Mucosa of rectum (tissue), 2 donors: ENCODE data around the gene RTP4.

ENCODE experiments used
- H3K27ac ChIP-seq, 2 donors: one replicate each; pipeline ENCODE4 v1.7.0; 2013; ENCODE audit warnings: inconsistent platforms in 2 of 2, low read depth in 2 of 2, low read length in 2 of 2
- H3K27me3 ChIP-seq, 2 donors: one replicate each; pipeline ENCODE4 v1.7.0; 2013; ENCODE audit warnings: low read length in 2 of 2; ENCODE audit not compliant: control insufficient read depth in 2 of 2, insufficient read depth in 2 of 2
- H3K36me3 ChIP-seq, 2 donors: one replicate each; pipeline ENCODE4 v1.7.0; 2013; ENCODE audit warnings: low read length in 2 of 2; ENCODE audit not compliant: control insufficient read depth in 2 of 2, insufficient read depth in 2 of 2
- H3K4me1 ChIP-seq, 2 donors: one replicate each; pipeline ENCODE4 v1.7.0; 2013; ENCODE audit warnings: low read length in 2 of 2, mild to moderate bottlenecking in 1 of 2; ENCODE audit not compliant: control insufficient read depth in 2 of 2, insufficient read depth in 2 of 2
- H3K4me3 ChIP-seq, 2 donors: one replicate each; pipeline ENCODE4 v1.7.0; 2013; ENCODE audit warnings: low read length in 2 of 2
- H3K9ac ChIP-seq, 2 donors: one replicate each; pipeline ENCODE4 v1.7.0; 2013; ENCODE audit warnings: low read length in 2 of 2, low read depth in 1 of 2, mild to moderate bottlenecking in 1 of 2
- H3K9me3 ChIP-seq, 2 donors: one replicate each; pipeline ENCODE4 v1.7.0; 2013; ENCODE audit warnings: low read length in 2 of 2; ENCODE audit not compliant: control insufficient read depth in 2 of 2
- donor health status: healthy.
- donor health status: Normal muscosa, but diverticular disease.

RTP4 gene

GRCh38 chr3:187368251-187369088, at the start of gene RTP4:
Gene RTP4, plus strand, starts transcription at chr3:187368385. Its CDS starts 57 bp downstream, at chr3:187368442.
- Histone ChIP-seq H3K9ac (peak within 1 kb of the TSS; percentile 85 to 96), H3K4me1 (peaks cover 4% of the 10 kb centered on the region in 2 donors), H3K4me3 (peak within 1 kb of the TSS; percentile 76 to 95), H3K27ac (peak within 1 kb of the TSS; percentile 88 to 92), H3K27me3 (no peaks in the 10 kb centered on the region), H3K9me3 (no peaks in the 10 kb centered on the region), H3K36me3 (peaks cover 7 to 13% of the 10 kb centered on the region in 2 donors)

GRCh38 chr3:187318819-187319616, 49.2 kb upstream of the RTP4 start:
- H3K27me3 ChIP-seq: peaks cover 0 to 2% of the 10 kb centered on the region in 2 donors
- no peak overlapping the region for H3K27ac ChIP-seq
- no peaks in the 10 kb centered on the region for H3K4me1 ChIP-seq
- no peaks in the 10 kb centered on the region for H3K36me3 ChIP-seq
- peak overlapping the region in 1 of 2 donors; percentile 21 for H3K4me3 ChIP-seq
- no peak overlapping the region for H3K9ac ChIP-seq
- no peaks in the 10 kb centered on the region for H3K9me3 ChIP-seq

- H3K4me3 ChIP-seq: no peak overlapping the region
- H3K4me1 ChIP-seq: no peaks in the 10 kb centered on the region
- no peak overlapping the region for H3K9ac ChIP-seq
- H3K27ac ChIP-seq: no peak overlapping the region
- no peaks in the 10 kb centered on the region for H3K9me3 ChIP-seq
- peaks cover 0 to 2% of the 10 kb centered on the region in 2 donors for H3K27me3 ChIP-seq
- H3K36me3 ChIP-seq: no peaks in the 10 kb centered on the region
Observed at GRCh38 chr3:187319699-187320302, 48.4 kb upstream of the RTP4 start.

GRCh38 chr3:187321766-187322165, 46.4 kb upstream of the RTP4 start:
- H3K27ac ChIP-seq: no peak overlapping the region
- H3K9ac ChIP-seq: no peak overlapping the region
- H3K4me3 ChIP-seq: no peak overlapping the region
- peaks cover 0 to 2% of the 10 kb centered on the region in 2 donors for H3K27me3 ChIP-seq
- H3K36me3 ChIP-seq: no peaks in the 10 kb centered on the region
- H3K9me3 ChIP-seq: no peaks in the 10 kb centered on the region
- H3K4me1 ChIP-seq: no peaks in the 10 kb centered on the region

- Histone ChIP-seq H3K9me3 (no peaks in the 10 kb centered on the region), H3K4me3 (no peak overlapping the region), H3K36me3 (no peaks in the 10 kb centered on the region), H3K9ac (no peak overlapping the region), H3K27ac (no peak overlapping the region), H3K4me1 (no peaks in the 10 kb centered on the region), H3K27me3 (peaks cover 0 to 2% of the 10 kb centered on the region in 2 donors)
Observed at GRCh38 chr3:187322291-187322690, 45.9 kb upstream of the RTP4 start.

- H3K27ac ChIP-seq: no peak overlapping the region
- no peaks in the 10 kb centered on the region for H3K4me1 ChIP-seq
- no peaks in the 10 kb centered on the region for H3K9me3 ChIP-seq
- H3K36me3 ChIP-seq: no peaks in the 10 kb centered on the region
- peaks cover 0 to 2% of the 10 kb centered on the region in 2 donors for H3K27me3 ChIP-seq
- no peak overlapping the region for H3K9ac ChIP-seq
- no peak overlapping the region for H3K4me3 ChIP-seq
Observed at GRCh38 chr3:187323091-187323490, 45.1 kb upstream of the RTP4 start.

- H3K9me3 ChIP-seq: no peaks in the 10 kb centered on the region
- H3K36me3 ChIP-seq: no peaks in the 10 kb centered on the region
- no peaks in the 10 kb centered on the region for H3K27me3 ChIP-seq
- no peak overlapping the region for H3K27ac ChIP-seq
- no peaks in the 10 kb centered on the region for H3K4me1 ChIP-seq
- H3K4me3 ChIP-seq: no peak overlapping the region
- no peak overlapping the region for H3K9ac ChIP-seq
Observed at GRCh38 chr3:187325632-187326031, 42.6 kb upstream of the RTP4 start.

- no peaks in the 10 kb centered on the region for H3K4me1 ChIP-seq
- H3K9ac ChIP-seq: no peak overlapping the region
- no peak overlapping the region for H3K27ac ChIP-seq
- no peak overlapping the region for H3K4me3 ChIP-seq
- no peaks in the 10 kb centered on the region for H3K9me3 ChIP-seq
- no peaks in the 10 kb centered on the region for H3K36me3 ChIP-seq
- peaks cover 0 to 4% of the 10 kb centered on the region in 2 donors for H3K27me3 ChIP-seq
Observed at GRCh38 chr3:187327845-187328244, 40.3 kb upstream of the RTP4 start.

- Histone ChIP-seq H3K9me3 (no peaks in the 10 kb centered on the region), H3K4me1 (no peaks in the 10 kb centered on the region)
Observed at GRCh38 chr3:187328691-187329090, 39.5 kb upstream of the RTP4 start.

GRCh38 chr3:187334904-187335303, 33.3 kb upstream of the RTP4 start:
- Histone ChIP-seq H3K36me3 (no peaks in the 10 kb centered on the region), H3K4me3 (no peak overlapping the region), H3K9me3 (no peaks in the 10 kb centered on the region), H3K9ac (no peak overlapping the region), H3K27ac (no peak overlapping the region), H3K27me3 (peaks cover 0 to 4% of the 10 kb centered on the region in 2 donors), H3K4me1 (no peaks in the 10 kb centered on the region)

More at GRCh38 chr3:187328691-187329090, 39.5 kb upstream of the RTP4 start:
- Histone ChIP-seq H3K27me3 (peaks cover 0 to 4% of the 10 kb centered on the region in 2 donors), H3K9ac (no peak overlapping the region), H3K4me3 (no peak overlapping the region), H3K27ac (no peak overlapping the region), H3K36me3 (no peaks in the 10 kb centered on the region)
